ENCODE results near the gene DPP4.

DNA sequence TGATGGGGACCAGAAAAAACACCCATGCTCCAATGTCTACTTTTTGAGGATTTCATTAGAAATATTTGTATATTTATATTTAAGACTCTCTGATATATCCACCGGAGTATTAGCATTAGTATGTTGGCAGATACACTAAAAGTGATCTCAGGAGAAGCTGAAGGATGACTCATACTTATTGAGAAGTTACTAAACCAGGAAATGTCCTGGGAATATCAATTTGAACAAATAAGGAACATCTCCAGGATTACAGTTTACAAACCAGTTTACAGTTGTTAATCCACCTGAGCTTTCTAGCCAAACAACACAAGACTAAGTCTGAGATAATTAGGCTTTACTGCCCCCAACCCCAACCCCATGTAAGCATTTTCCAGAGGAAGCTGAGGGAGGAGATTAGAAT lies 16.1 kb upstream of the DPP4 start:
- TF ChIP-seq, protein P1, sequence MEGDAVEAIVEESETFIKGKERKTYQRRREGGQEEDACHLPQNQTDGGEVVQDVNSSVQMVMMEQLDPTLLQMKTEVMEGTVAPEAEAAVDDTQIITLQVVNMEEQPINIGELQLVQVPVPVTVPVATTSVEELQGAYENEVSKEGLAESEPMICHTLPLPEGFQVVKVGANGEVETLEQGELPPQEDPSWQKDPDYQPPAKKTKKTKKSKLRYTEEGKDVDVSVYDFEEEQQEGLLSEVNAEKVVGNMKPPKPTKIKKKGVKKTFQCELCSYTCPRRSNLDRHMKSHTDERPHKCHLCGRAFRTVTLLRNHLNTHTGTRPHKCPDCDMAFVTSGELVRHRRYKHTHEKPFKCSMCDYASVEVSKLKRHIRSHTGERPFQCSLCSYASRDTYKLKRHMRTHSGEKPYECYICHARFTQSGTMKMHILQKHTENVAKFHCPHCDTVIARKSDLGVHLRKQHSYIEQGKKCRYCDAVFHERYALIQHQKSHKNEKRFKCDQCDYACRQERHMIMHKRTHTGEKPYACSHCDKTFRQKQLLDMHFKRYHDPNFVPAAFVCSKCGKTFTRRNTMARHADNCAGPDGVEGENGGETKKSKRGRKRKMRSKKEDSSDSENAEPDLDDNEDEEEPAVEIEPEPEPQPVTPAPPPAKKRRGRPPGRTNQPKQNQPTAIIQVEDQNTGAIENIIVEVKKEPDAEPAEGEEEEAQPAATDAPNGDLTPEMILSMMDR (IDR thresholded peaks at IDR 0.05; ENCODE audit: poor library complexity, severe bottlenecking): no peak
- TF ChIP-seq TAF1 (IDR thresholded peaks at IDR 0.05; ENCODE audit: low read depth) (no peak), EP300 (conservative IDR thresholded peaks at IDR 0.05; ENCODE audit: poor library complexity, severe bottlenecking) (no peak), SMC3 (conservative IDR thresholded peaks at IDR 0.05; ENCODE audit: poor library complexity) (no peak), MXI1 (conservative IDR thresholded peaks at IDR 0.05; ENCODE audit: poor library complexity, severe bottlenecking) (no peak), POLR2AphosphoS5 (IDR thresholded peaks at IDR 0.05) (no peak), RAD21 (conservative IDR thresholded peaks at IDR 0.05) (no peak), EZH2 (IDR thresholded peaks at IDR 0.05; ENCODE audit: borderline replicate concordance, insufficient read depth, low read length, poor library complexity, severe bottlenecking) (no peak)
- TF ChIP-seq, protein P2, sequence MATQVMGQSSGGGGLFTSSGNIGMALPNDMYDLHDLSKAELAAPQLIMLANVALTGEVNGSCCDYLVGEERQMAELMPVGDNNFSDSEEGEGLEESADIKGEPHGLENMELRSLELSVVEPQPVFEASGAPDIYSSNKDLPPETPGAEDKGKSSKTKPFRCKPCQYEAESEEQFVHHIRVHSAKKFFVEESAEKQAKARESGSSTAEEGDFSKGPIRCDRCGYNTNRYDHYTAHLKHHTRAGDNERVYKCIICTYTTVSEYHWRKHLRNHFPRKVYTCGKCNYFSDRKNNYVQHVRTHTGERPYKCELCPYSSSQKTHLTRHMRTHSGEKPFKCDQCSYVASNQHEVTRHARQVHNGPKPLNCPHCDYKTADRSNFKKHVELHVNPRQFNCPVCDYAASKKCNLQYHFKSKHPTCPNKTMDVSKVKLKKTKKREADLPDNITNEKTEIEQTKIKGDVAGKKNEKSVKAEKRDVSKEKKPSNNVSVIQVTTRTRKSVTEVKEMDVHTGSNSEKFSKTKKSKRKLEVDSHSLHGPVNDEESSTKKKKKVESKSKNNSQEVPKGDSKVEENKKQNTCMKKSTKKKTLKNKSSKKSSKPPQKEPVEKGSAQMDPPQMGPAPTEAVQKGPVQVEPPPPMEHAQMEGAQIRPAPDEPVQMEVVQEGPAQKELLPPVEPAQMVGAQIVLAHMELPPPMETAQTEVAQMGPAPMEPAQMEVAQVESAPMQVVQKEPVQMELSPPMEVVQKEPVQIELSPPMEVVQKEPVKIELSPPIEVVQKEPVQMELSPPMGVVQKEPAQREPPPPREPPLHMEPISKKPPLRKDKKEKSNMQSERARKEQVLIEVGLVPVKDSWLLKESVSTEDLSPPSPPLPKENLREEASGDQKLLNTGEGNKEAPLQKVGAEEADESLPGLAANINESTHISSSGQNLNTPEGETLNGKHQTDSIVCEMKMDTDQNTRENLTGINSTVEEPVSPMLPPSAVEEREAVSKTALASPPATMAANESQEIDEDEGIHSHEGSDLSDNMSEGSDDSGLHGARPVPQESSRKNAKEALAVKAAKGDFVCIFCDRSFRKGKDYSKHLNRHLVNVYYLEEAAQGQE (IDR thresholded peaks at IDR 0.05; ENCODE audit: borderline replicate concordance): no peak

Measured in neural cell (in vitro differentiated cells).